Activated CD8-positive, alpha-beta T cell treated with anti-CD3 and anti-CD28 coated beads for 36 hours (primary cell): ENCODE results near the gene SEMA4D. TPM values are rescaled to one million over a fixed set of nuclear protein-coding genes. Genes with fewer than 3 reads are reported as not detected.
A peak's percentile ranks its signal among the peaks of the same experiment; 100 is the strongest.

Experiments used
- ATAC-seq: fragments of 200-7000 bp; cut with Tn5 transposase; one replicate; pipeline ENCODE4 v1.10.0; 2021; ENCODE audit warnings: mild to moderate bottlenecking, moderate library complexity
- CTCF ChIA-PET: fragments of 350-600 bp; sonication (Branson Sonifier 250); formaldehyde crosslinking; loops from one replicate; lab custom pipeline; 2021; ENCODE audit warnings: antibody characterized with exemption; lab: Charles Lee
- POLR2A ChIA-PET: fragments of 350-600 bp; sonication (Branson Sonifier 250); formaldehyde crosslinking; loops from one replicate; lab custom pipeline; 2021; ENCODE audit warnings: antibody characterized with exemption; lab: Charles Lee
- DNase-seq: peaks from one replicate; pipeline ENCODE4 v3.0.0-alpha.2; 2020
- H3K27ac Mint-ChIP-seq: one replicate; pipeline ENCODE4 v1.8.0; 2021; ENCODE audit warnings: mild to moderate bottlenecking, mixed read lengths
- H3K27me3 Mint-ChIP-seq: one replicate; pipeline ENCODE4 v1.8.0; 2021; ENCODE audit warnings: mixed read lengths
- H3K36me3 Mint-ChIP-seq: one replicate; pipeline ENCODE4 v1.8.0; 2021; ENCODE audit warnings: low read depth, mixed read lengths
- H3K4me1 Mint-ChIP-seq: one replicate; pipeline ENCODE4 v1.8.0; 2021; ENCODE audit warnings: low read depth, mixed read lengths
- H3K4me3 Mint-ChIP-seq: one replicate; pipeline ENCODE4 v1.8.0; 2021; ENCODE audit warnings: mild to moderate bottlenecking, moderate library complexity, mixed read lengths
- H3K9me3 Mint-ChIP-seq: one replicate; pipeline ENCODE4 v1.8.0; 2021; ENCODE audit warnings: mixed read lengths
- CTCF ChIP-seq: fragments of 200-600 bp; IDR thresholded peaks from one replicate; pipeline ENCODE4 v1.8.0; 2022; ENCODE audit warnings: antibody characterized with exemption, mild to moderate bottlenecking
- intact Hi-C: fragments of 100-400 bp; cut with micrococcal nuclease; formaldehyde crosslinking; loops from one replicate; pipeline ENCODE4 v1.10.0; 2022
- total RNA-seq, 2 experiments: library from RNA; stranded (reverse); gene quantifications; one replicate each; pipeline ENCODE4 v1.2.3, GENCODE V29; 2021

The SEMA4D gene
- total RNA-seq, 2 experiments from 2014 or later: 290 to 317 TPM

GRCh38 chr9:89378541-89378940 lies 119.4 kb downstream of the SEMA4D start:
- H3K4me1 Mint-ChIP-seq: peaks cover 60% of the 10 kb centered on the region

GRCh38 chr9:89377411-89377810 lies 120.5 kb downstream of the SEMA4D start:
- Mint-ChIP-seq H3K36me3 (peaks cover 54% of the 10 kb centered on the region), H3K4me1 (peaks cover 62% of the 10 kb centered on the region), H3K27ac (peak overlapping the region; percentile 13), H3K9me3 (no peaks in the 10 kb centered on the region), H3K27me3 (no peaks in the 10 kb centered on the region), H3K4me3 (no peak overlapping the region)
- ATAC-seq: no peak
- no peak for TF ChIP-seq CTCF
- no peak for DNase-seq
- CTCF ChIA-PET: interaction anchor here (3.9 kb wide), 1 partner anchor 172 kb away, joined by 19 read pairs; no protein-coding TSS in a partner anchor
- intact Hi-C loops: no loop called here
- POLR2A ChIA-PET: interaction anchor here (0.9 to 1.7 kb wide), 2 partner anchors 10 to 20 kb away, joined by 3 to 6 read pairs; no protein-coding TSS in a partner anchor

More at GRCh38 chr9:89378541-89378940, 119.4 kb downstream of the SEMA4D start:
- Mint-ChIP-seq H3K27ac (peak overlapping the region; percentile 58), H3K27me3 (no peaks in the 10 kb centered on the region), H3K36me3 (peaks cover 64% of the 10 kb centered on the region), H3K9me3 (no peaks in the 10 kb centered on the region), H3K4me3 (no peak overlapping the region)
- TF ChIP-seq CTCF: no peak
- DNase-seq (no peak), ATAC-seq (no peak)
- ChIA-PET CTCF (interaction anchor here (0.7 kb wide), 1 partner anchor 236 kb away, joined by 3 read pairs; no protein-coding TSS in a partner anchor), POLR2A (interaction anchor here (1.4 kb wide), 1 partner anchor 12 kb away, joined by 4 read pairs; no protein-coding TSS in a partner anchor)
- intact Hi-C loops: no loop called here

GRCh38 chr9:89376741-89377351 lies 121.1 kb downstream of the SEMA4D start:
- ATAC-seq (no peak), DNase-seq (no peak)
- Mint-ChIP-seq H3K27me3 (no peaks in the 10 kb centered on the region), H3K4me1 (peaks cover 58% of the 10 kb centered on the region), H3K36me3 (peaks cover 49% of the 10 kb centered on the region), H3K27ac (peak overlapping the region; percentile 13), H3K4me3 (no peak overlapping the region), H3K9me3 (no peaks in the 10 kb centered on the region)
- CTCF ChIA-PET: interaction anchor here (3.9 kb wide), 1 partner anchor 172 kb away, joined by 19 read pairs; no protein-coding TSS in a partner anchor
- intact Hi-C loops: no loop called here
- POLR2A ChIA-PET: interaction anchor here (0.6 to 1.7 kb wide), 6 partner anchors 8 to 100 kb away, joined by 3 to 6 read pairs (median 3); no protein-coding TSS in a partner anchor
- no peak for TF ChIP-seq CTCF

- peaks cover 44% of the 10 kb centered on the region for H3K36me3 Mint-ChIP-seq
- H3K27me3 Mint-ChIP-seq: no peaks in the 10 kb centered on the region
- no peaks in the 10 kb centered on the region for H3K9me3 Mint-ChIP-seq
- peaks cover 53% of the 10 kb centered on the region for H3K4me1 Mint-ChIP-seq
- peak overlapping the region; percentile 87 for H3K27ac Mint-ChIP-seq
- ATAC-seq (no peak), DNase-seq (no peak)
- TF ChIP-seq CTCF: no peak
- POLR2A ChIA-PET: interaction anchor here (0.7 to 1.7 kb wide), 6 partner anchors 9 to 100 kb away, joined by 3 to 6 read pairs (median 3); no protein-coding TSS in a partner anchor
- CTCF ChIA-PET: interaction anchor here (0.9 to 3.9 kb wide), 2 partner anchors 11 to 173 kb away, joined by 3 to 19 read pairs; no protein-coding TSS in a partner anchor
- no peak overlapping the region for H3K4me3 Mint-ChIP-seq
- intact Hi-C loops: no loop called here
These were observed 121.6 kb downstream of the SEMA4D start for GRCh38 chr9:89376286-89376685.
